Measurements from ENCODE around the gene ETNK2.

ETNK2 gene

DNA sequence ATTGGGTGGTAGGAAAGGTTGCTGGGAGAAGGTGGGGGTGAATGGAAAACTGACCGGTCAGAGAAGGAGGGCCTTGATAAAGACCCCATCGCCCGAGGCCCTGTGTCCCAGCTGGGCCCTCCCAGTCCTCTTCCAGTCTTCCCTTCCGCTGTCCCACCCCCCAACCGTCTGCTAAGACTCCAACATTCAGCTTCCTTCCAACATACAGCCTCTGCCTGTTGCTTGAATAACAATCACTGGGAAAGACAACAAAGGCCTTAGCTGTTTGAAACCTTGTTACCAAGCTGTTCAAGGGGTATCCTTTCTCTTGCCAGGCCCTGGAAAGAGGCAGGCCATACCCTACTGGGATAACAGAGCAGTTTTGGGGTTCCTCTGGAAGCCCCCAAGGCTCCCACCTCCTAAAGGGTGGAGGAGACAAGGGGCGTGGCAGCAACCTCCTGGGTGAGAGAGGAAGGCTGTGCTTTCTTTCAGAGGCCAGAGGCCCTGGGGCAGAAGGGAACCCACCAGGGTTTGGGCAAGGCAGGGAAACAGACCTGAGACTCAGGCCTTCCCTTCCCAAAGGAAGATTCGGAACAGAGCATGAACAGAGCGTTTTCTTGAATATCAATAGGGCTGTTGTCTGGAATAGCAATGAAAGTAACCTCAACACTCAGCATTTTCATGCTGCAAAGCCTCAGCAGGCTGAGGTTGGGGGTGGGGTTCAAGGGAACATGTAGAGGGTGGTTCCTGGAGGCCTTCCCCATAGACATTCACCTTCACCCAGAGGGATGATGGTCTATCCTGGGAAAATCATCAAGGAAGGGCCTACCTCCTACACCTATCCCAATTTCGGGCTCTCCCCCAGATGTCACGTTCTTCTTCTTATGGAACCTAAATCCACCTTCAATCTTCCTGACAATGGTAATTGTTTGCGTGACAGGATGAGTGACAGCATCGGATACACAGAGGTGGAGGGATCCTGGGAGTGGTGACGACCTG is 4.1 kb downstream of the ETNK2 start:
- DNase-seq (ENCODE audit: low spot score) = no peak

DNA sequence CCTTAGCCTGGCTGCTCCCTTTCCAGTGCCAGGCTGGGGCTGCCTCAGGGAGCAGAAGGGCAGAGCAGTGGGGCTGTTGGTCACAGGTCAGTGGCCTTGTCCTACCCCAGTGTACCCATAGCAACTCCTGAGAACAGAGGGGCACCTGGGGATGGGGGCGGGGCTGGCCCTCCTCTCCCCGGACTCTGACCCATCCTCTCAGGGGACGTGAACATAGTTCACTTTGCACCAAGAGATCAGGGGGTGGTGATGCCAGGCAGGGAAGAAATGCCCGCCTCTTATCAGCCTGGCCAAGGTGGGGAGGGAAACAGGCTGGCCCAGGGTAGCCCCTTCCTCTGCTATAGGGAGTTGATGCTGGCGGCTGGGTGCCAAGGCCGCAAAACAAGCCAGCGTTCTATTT is 4.9 kb downstream of the ETNK2 start:
- no peak for DNase-seq (ENCODE audit: low spot score)

DNA sequence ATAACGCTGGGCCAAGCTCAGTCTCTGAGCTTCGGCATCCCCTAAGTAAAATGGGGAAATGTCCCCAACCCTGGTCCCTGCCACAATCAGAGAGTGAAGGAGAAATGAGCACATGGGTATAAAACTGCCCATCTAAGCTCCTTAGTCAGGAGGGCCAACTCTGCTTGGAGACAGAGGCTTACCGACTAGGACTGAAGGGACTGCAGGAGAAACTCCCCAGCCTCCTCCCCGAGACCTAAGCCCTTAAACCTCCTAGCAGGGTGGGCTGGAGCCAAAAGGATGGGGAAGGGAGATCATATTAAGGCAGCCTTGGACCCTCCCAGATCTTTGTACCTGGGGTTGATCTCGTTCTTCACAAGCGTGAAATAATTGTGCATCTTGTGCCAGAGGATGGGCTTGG is 5.5 kb downstream of the ETNK2 start:
- no peak for DNase-seq (ENCODE audit: low spot score)

DNA sequence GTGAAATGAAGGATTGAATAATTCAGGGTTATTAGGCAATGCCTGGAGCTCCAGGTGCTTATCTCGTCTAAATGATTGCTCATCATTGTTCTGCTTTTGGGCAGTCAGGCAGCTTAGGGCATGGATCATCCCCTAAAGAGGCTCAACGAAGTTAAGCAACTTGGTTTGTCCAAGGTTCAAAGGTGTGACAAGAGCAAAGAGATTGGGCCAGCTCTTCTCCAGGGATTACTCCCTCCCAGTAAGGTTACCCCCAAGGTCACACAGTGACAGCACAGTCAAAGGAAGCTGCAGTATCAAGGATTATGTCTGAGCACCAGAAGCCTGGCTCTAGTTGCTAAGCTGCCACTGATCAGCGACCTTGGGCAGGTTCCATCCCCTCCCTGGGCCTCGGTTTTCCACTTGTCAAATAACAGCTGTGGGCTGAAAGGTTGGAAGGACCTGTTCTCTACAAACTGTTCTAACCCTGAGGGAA is 6.8 kb downstream of the ETNK2 start:
- DNase-seq (ENCODE audit: low spot score) = no peak

DNA sequence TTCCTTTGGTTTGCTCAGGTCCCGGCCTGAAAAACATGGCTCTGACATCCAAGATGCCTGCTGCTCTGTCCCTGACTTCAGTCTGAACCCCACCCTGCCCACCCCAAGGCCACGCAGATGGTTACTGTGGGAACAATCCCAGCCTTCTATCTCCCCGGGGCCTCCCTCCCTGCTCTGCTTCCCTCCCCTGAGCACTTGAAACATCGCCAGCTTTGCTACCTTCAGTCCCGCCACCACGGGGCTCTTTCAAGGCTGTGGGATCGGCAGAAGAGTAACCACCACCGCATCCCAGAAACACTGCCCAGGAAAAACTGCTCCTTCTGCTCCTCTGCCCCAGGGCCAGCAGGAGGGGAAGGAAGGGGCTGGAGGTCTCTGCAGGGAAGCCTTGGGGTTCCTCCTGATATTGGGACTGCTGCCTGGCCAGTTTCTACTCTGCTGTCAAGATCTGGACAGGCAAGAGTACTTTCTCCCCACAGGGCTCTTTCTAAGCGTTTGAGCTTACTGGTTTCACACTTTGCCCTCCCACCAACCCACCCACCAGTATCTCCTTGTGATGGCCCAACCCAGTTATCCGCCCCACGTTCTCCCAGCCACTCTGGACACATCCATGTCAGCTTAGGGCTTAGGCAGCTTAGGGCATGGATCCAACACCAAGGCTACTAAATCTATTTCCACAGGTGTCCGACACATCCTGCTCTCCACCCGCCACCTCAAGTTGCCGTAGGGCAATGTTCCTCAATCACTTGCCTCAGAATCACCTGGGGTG is 8.4 kb downstream of the ETNK2 start:
- DNase-seq (ENCODE audit: low spot score) = no peak

DNA sequence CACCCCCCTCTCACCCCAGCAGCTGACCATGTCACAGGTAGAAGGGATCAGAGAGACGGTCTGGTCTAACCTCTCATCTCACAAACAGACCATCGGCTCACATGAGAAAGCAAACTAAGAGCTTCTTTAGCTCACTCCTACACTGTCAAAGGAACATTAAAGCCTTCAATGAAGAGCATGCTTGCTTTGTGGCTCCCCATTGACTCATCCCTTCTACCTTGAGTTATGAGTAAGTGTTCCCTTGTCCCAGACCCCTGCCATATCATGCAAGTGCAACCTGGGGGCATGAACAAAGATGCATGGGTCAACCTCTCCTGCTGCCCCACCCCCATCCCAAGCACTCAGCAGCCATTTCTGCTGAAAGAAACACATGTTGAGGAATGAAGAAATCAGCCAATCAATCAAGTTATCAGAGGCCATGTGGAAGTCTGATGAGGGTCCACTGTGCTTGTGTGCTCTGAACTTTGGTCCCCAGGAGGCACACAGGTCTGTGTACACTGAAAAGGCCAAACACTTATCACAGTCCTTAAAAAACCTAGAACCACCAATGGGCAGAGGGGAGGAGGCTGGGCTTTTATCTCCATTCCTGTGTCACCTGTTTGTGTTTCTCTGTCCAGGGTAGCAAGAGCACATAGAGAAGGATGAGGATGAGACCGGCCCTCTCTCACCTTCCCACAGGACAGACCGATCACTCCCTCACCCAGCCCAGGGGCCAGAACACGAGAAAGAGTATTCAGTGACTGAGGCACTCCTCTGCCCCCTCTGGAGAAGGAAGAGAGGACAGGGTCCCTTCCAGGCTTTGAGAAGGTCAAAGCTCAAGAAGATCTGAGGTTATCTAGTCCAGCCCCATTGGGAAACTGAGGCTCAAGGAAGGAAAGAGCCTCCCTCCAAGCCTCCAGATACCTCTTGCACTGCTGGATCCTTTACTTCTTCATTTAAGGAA is 9.5 kb downstream of the ETNK2 start:
- DNase-seq (ENCODE audit: low spot score) = no peak

DNA sequence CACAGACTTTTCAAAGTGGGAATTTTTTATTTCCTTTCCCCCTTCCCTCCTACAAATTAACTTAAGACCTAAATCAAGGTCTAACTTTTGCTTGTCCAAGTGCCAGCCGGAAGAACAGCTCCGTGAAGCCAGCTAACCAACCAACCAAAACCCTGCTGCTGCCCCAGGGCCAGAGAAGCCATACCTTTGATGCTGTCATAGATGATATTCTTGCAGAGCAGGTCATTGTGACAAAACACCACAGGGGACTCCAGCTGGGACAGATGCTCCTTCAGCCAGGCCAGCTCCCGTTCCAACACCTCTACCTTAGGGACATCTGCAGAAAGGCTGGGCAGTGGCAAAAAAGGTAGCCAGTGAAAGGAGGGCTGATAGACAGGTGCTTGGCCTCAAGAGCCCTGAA is 10.7 kb downstream of the ETNK2 start:
- no peak for DNase-seq (ENCODE audit: low spot score)

DNA sequence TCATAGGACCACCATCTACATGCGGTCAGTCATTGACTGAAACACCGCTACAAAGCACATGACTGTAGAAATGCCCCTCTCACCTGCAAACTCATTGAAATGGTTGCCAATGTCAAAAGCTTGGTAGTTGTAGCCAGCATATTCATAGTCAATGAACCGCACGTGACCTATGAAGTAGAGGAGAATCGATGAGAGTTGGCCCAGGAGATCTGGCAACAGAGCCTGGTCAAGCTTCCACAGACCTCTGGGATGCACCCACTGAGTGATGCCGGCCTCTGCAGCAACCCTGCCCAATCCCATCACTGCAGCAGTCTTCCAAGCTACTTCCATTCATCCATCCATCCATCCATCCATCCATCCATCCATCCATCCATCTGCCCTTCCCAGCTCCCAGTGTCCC is 11.9 kb downstream of the ETNK2 start:
- no peak for DNase-seq (ENCODE audit: low spot score)

DNA sequence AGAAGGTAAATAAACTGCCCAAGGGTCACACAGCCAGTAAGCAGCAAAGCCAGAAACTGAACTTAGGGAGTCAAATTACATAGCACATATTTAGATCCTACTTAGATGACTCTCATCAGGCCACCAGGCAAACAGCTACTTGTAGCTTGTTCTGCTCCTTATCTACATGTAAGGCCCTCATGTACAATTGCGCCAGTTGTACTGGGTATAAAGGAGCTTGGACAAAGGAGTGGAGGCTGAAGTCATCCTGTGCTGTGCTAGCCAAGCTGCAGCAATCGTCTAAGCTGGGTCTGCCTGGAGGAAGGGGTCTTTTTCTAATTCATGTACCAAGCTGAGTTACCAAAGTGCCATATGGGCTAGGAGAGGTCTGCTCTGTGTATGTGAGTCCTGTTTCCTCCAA is 12.8 kb downstream of the ETNK2 start:
- DNase-seq (ENCODE audit: low spot score) = no peak

DNA sequence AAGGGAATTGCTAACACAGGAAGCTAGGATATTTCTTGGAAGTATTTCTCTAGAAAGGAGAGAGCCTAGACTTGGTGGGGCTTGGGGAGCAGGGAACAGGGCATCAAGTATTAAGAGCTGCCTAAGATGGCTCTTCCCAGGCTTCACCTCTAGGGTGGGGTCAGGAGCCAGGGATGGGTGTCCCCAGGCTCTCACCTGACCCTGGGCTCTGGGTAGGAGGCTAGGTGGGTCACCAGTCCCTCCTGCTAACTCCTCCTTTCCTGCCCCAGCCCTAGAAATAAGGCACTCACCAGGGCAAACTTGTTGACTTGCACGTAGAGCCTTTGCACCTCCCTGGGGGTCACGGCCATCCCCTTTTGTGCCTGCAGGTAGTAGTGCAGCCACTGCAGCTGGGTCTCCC is 15.0 kb downstream of the ETNK2 start:
- no peak for DNase-seq (ENCODE audit: low spot score)

DNA sequence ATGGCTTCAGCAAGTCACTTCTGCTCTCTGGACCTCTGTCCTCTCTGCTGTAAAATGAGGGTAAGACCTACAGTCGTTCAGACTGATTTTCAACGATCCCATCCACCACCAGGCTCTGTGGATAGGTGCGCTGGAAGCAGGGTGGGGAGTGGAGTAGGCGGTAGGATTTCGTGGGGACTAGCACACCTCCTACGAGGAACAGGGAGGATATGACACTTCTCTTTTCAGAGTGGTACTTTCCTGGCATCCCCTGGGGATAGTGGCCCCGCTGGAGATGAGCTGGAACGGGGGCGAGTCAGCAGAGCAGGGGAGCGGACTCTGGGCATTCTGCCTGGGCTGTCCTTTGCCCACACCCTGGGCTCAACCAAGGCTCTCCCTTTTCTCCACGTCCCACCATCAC is 17.7 kb downstream of the ETNK2 start:
- DNase-seq (ENCODE audit: low spot score) = no peak

DNA sequence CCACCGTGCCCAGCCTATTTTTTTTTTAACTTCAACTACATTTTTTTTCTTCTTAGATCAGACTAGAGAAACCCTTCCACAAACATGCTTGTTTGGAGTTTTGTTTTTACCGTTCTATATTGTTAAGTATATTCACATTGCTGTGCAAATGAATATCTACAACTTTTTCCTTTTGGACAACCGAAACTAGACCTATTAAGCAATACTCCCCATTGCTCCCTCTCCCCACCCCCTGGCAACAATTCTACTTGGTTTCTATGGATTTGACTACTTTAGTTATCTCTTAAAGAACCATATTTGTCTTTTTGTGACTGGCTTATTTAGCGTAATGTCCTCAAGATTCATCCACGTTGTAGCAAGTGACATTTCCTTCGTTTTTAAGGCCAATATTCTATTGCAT is 19.1 kb downstream of the ETNK2 start:
- no peak for DNase-seq (ENCODE audit: low spot score)

DNA sequence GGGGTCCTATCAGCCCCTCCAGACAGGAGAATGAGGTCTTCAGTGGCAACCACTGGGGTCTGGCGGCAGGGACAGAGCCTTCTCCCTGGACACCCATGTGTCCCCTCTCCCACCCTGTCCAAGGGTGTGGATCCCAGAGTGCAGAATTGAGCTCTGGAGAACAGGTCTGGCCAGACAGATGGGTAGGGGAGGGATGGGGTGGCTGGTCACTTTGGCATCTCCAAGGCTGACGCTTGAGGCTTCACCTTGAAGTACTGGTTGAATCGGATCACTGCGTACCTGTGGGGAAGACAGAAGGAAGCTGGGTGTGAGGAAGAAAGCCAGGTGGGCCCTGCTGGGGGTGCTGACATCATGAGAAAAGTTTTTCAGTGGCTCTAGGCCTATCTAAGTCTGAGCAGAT is 19.9 kb downstream of the ETNK2 start:
- DNase-seq (ENCODE audit: low spot score) = no peak

DNA sequence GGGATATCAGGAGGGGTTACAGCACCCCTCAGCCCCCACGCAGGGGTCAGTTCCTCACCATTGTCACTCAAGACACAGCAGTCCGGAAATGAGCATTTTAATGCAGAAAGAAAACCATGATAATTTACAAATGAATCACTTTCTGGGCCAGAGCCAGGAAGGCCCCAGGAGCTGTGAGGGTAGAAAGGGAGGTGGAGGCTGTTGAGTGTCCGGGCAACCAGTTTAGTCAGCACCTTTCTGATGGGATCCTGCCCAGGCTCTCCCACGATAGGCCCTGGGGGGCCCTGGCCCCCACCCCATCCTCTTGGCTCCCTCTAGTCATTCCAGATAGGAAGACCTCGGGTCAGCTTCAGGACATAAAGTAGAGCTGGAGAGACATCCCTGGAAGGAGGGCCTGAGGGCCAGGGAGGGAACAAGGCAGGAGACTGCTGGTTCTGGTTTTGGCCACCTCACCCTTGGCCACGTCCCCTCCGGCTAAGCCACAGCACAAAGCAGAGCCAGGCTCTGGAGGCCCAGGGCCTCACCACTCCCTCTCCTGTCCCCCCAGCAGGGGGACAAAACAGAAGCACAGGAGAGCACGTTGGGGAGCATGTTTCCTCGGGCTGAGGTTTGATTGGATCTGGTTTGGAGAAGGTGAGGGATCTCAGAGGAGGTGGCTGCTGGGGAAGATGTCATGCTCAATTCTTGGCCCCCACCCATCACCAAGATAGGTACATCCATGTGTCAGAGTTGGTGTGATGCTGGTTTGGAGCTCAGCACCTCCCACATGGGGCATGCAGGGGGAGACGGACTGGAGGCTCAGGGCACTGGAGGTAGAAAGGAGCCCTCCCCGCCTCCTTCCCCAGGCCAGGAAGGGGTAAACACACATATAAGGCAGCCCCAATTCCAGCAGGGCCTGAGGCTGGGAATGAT is 20.6 kb downstream of the ETNK2 start:
- DNase-seq (ENCODE audit: low spot score) = no peak

DNA sequence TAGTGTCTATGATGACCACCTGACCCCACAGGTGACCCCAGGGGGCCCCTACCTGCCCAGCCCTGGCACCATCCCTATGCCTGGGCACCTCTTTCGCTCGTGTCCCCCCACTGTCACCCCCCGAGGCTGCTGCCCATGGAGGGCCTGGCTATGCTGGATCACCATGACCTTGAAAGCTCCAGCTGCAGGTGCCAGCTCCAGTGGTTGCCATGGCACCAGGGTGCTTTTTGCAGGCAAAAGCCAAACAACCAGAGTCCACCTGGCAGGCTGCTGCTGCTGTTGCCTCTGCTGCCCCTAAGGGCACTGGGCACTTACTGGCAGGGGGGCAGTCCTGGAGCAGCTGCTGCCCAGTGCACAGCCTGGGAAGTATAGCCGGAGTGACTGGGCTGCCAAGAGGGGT is 21.7 kb downstream of the ETNK2 start:
- no peak for DNase-seq (ENCODE audit: low spot score)

DNA sequence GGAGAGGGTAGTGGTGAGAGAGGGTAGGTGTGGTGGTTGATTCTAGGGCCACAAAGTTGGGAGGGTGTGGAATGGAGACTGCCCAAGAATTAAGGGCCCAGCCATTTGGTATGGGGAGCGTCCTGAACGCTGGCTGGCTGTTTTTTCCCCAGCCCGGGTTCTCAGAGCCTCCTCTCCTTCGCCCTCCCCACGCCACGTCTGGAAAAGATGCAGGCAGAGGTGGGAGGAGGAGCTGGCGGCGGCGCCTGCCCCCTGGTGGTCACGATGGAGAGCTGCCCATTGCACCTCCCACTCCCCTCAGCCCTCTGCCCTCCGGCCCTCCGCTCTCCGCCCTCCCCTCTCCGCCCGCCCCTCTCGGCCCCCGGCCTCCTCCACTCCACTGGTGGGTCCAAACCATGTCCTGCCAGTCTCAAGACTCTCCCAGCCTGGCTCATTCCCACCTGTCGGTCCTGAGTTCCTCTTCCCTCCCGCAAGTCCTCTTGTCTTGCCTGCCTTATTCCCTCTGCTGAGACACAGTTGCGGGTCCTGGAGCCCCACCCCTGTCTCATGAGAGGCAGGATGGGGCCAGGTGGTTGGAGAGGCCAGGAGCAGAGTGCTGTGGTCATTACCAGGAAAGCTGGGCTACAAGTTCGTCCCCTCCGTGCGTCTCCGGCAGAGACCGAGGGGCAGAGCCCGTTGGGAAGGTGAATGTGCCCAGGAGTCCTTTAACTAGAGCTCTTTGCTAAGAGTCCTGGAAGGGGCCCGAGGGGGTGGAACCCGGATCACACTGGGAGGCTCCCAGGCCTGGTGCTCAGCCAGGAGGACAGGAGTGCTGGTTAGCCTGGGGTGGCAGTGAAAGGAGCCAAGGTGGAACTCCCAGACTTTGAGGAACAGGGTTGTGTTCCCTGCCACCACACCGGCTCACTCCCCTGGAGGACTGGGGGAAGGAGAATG is 22.6 kb downstream of the ETNK2 start:
- DNase-seq (ENCODE audit: low spot score) = peak; percentile 45

DNA sequence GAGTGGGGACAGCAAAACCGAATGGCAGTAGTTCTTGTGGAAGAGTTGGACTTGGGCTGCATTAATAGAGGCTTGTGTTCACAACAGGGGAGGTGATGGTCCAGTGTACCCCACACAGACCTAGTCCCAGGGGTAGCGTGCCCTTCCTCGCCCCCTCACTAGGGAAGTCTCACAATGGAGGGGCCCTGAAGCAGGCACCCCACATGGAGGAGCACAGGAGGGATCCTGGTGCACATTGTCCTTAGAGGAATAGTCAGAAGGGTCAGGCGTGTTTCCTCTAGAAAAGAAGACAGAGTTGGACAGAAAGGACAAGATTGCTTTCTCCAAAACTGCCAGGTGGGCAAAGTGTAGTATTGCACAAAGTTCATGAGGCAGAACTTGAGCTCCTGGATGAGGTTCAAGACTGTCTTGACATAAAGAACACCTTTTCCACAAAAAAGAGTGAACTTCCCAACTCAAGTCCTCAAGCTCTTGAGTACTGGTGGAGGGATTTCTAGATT is 23.3 kb downstream of the ETNK2 start:
- DNase-seq (ENCODE audit: low spot score) = no peak

DNA sequence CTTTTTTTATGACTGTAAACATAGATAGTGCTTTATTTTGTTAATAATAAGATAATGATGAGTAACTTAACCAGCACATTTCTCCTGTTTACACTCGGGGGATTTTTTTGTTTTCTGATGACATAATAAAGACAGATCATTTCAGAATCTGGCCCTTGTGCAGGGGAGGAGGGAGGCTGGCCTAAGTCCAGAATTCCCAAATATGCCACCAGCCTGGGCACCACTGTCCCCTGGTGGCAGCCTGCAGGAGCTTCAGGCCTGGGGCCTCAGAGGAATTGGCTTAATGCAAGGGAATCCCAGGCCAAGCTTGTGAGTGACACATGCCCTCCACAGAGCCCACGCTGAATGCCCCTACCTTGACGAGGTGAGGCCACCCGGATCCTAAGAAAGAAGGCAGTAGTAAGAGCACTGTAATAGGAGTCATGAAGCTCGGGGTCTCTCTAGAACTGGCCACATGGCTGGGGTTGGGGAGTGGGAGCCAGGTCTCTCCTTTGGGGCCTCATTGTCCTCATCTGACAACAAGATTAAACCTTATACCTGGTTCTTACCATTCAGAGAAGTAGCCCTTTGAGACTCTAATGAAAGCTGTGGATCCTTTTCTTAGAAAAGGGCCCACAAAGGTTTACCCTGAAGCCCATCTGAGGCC is 24.1 kb downstream of the ETNK2 start:
- DNase-seq (ENCODE audit: low spot score) = peak; percentile 74

DNA sequence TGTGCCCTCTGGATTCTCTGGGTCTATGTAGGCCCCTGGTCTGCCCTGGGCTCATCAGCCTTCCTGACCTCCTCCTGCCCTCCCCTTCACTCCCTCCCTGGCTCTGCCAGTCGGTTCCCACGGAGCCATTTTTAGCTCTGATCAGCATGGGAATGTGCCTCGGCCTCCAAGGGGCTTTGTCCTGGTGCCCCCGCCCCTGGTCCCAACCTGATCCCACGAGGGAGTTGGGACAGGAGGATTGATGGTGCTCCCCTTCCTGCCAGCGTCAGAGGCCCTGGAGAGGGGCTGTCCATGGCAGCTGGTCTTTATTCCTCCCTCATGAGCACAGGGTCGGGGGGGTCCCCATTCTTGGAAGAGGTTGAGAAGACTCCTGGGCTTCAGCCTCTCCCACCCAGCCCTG is 24.9 kb downstream of the ETNK2 start:
- no peak for DNase-seq (ENCODE audit: low spot score)

All from SW480 (cell line).